Glutamatergic neuron (in vitro differentiated cells): ENCODE measurements around the gene SYNE3. TPM values are rescaled to one million over a fixed set of nuclear protein-coding genes. Genes with fewer than 3 reads are reported as not detected.

Experiments
- DNase-seq: peaks from one replicate; pipeline ENCODE4 v3.0.0; 2022
- H3K27ac Mint-ChIP-seq: one replicate; pipeline ENCODE4 v1.8.0; 2020; ENCODE audit warnings: mild to moderate bottlenecking, mixed read lengths, inconsistent platforms; ENCODE audit not compliant: unreplicated experiment
- H3K27me3 Mint-ChIP-seq: one replicate; pipeline ENCODE4 v1.8.0; 2020; ENCODE audit warnings: mild to moderate bottlenecking, moderate library complexity, mixed read lengths, inconsistent platforms; ENCODE audit not compliant: unreplicated experiment
- H3K36me3 Mint-ChIP-seq: one replicate; pipeline ENCODE4 v1.8.0; 2020; ENCODE audit warnings: mild to moderate bottlenecking, mixed read lengths, inconsistent platforms; ENCODE audit not compliant: unreplicated experiment
- H3K4me1 Mint-ChIP-seq: one replicate; pipeline ENCODE4 v1.8.0; 2020; ENCODE audit warnings: mild to moderate bottlenecking, low read depth, mixed read lengths, inconsistent platforms; ENCODE audit not compliant: unreplicated experiment
- H3K4me3 Mint-ChIP-seq: one replicate; pipeline ENCODE4 v1.8.0; 2020; ENCODE audit warnings: mild to moderate bottlenecking, mixed read lengths, inconsistent platforms; ENCODE audit not compliant: unreplicated experiment
- H3K9me3 Mint-ChIP-seq: one replicate; pipeline ENCODE4 v1.8.0; 2020; ENCODE audit warnings: mild to moderate bottlenecking, moderate library complexity, mixed read lengths, inconsistent platforms; ENCODE audit not compliant: unreplicated experiment
- total RNA-seq: library from RNA; stranded (reverse); fragmentation: NEBNext Ultra II Directional; extraction: Animal tissue kit (Norgen Biotek cat#: 25700); gene quantifications from one replicate; pipeline ENCODE4 v1.2.1, GENCODE V29; 2021; ENCODE audit not compliant: unreplicated experiment
- TF ChIP-seq, protein P1 (sequence below): fragments of 200-600 bp; sonication (generic); IDR thresholded peaks from one replicate; pipeline ENCODE4 v1.5.0; 2021; ENCODE audit not compliant: partially characterized antibody, unreplicated experiment

SYNE3 gene
- total RNA-seq, 1 donor from 2014 or later: 7.1 TPM

DNA sequence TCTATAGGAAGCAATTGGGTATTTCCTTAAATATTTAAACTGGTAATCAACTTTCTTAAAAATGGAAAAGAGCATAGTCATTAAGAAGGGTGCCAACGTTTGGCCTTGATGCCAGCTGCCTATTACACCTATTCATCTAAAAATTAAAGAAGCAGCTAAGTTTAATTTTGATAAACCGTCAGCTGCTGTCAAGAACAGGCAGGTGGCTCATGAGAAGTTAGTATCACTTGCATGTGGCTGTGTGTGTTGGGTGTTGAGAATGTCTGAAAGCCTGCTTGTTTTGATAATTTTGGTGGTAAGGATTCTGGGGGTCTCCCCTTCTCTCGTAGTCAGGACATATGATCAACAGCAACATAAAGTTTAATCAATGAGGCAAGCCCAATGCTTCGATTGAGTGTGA is 24.9 kb upstream of the SYNE3 start:
- Mint-ChIP-seq H3K27ac (no peak overlapping the region), H3K4me3 (no peak overlapping the region), H3K4me1 (peaks cover 22% of the 10 kb centered on the region), H3K27me3 (no peaks in the 10 kb centered on the region), H3K36me3 (no peaks in the 10 kb centered on the region), H3K9me3 (no peaks in the 10 kb centered on the region)
- DNase-seq: no peak
- TF ChIP-seq, protein P1, sequence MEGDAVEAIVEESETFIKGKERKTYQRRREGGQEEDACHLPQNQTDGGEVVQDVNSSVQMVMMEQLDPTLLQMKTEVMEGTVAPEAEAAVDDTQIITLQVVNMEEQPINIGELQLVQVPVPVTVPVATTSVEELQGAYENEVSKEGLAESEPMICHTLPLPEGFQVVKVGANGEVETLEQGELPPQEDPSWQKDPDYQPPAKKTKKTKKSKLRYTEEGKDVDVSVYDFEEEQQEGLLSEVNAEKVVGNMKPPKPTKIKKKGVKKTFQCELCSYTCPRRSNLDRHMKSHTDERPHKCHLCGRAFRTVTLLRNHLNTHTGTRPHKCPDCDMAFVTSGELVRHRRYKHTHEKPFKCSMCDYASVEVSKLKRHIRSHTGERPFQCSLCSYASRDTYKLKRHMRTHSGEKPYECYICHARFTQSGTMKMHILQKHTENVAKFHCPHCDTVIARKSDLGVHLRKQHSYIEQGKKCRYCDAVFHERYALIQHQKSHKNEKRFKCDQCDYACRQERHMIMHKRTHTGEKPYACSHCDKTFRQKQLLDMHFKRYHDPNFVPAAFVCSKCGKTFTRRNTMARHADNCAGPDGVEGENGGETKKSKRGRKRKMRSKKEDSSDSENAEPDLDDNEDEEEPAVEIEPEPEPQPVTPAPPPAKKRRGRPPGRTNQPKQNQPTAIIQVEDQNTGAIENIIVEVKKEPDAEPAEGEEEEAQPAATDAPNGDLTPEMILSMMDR: no peak

DNA sequence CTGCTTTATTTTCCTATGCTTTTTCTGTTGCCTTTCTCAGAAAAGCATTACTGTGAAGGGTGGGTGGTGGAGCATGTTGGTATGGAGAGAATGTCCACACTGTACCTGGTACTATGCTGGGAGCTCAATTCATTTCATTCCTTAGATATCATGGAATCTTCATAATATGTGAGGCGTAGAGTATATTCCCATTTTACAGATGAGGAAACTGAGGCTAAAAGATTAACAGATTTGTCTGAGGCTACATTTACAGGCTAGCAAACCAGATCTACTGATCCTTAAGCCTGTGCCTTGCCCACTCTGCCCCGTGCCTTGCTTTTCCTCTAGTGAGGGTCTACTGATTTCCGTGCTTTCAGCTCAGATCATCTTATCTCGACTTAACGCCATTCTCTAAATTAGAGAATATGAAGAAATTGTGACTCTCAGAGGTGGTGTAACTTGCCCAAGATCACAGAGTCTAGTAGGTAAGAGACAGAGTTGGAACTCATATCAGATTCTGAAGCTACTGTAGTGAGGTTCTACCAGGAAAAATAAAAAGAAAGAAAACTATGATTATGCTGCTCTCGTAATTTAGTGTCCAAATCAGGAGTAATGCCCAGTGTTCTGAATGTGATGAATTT is 23.9 kb upstream of the SYNE3 start:
- no peak for DNase-seq
- Mint-ChIP-seq H3K9me3 (no peaks in the 10 kb centered on the region), H3K27ac (no peak overlapping the region)

DNA sequence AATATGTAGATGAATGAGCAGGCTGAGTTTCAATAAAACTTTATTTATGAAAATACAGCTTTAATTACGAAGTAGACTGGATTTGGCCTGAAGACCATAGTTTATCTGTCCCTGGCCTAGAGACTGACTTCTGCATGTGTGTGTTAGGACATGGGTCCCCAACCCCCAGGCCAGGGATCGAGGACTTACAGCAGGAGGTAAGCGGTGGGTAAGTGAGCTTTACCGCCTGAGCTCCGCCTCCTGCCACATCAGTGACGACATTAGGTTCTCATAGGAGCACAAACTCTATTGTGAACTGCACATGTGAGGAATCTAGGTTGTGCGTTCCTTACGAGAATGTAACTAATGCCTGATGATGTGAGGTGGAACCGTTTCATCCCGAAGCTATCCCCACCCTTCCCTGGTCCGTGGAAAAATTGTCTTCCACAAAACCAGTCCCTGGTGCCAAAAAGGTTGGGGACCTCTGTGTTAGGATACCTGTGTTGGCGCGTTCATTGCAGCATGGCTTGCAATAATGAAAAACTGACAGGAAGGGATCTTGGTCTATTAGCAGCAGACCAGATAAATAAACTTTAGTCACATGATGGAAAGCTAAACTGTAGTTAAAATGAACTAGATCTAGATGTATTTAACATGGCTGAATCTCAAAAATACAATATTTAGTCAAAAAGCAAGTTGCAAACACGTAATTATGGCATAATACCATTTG is 22.5 kb upstream of the SYNE3 start:
- no peak for DNase-seq
- H3K27ac Mint-ChIP-seq: no peak overlapping the region
- H3K4me3 Mint-ChIP-seq: no peak overlapping the region
- H3K4me1 Mint-ChIP-seq: peaks cover 24% of the 10 kb centered on the region
- peaks cover 4% of the 10 kb centered on the region for H3K27me3 Mint-ChIP-seq
- H3K9me3 Mint-ChIP-seq: no peaks in the 10 kb centered on the region
- TF ChIP-seq, protein P1: no peak
- H3K36me3 Mint-ChIP-seq: no peaks in the 10 kb centered on the region

More for the DNA sequence above, 23.9 kb upstream of the SYNE3 start:
- no peaks in the 10 kb centered on the region for H3K36me3 Mint-ChIP-seq
- H3K27me3 Mint-ChIP-seq: no peaks in the 10 kb centered on the region
- H3K4me1 Mint-ChIP-seq: peaks cover 30% of the 10 kb centered on the region
- H3K4me3 Mint-ChIP-seq: no peak overlapping the region
- TF ChIP-seq, protein P1: no peak

DNA sequence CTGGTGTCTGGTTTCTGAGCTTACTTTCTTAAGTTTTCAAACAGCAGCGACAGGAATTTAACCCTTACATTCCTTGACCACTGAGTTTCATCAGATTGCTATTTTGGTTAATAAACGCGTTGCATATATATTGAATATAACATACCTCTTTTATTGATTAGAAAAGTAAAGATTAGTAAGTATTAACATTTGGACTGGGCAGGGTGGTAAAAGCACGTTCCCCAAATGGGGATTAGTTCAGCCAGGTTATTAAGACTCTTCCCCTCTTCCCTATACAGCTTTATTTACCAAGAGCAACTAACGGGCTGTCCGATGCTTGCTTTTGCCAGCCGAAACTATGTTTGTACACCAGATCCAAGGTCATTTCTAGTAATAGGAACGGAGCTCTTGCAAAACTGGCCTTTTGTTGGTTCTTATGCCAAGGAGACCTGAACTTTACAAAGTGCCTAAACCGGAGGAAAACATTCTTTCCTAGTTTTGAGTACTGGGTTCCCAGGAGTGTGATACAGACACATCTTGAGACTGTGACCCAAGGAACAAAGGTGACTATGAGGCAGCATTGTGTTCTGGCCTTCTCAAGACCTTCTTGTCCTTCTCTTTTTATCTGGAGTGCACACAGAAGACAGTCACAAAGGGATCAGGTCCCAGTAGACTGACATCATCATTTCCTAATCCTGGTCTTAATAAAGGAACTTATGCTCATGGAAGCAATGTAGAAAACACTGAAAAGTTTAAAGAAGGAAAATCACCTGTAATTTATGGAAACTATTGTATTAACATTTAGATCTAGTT is 21.0 kb upstream of the SYNE3 start:
- Mint-ChIP-seq H3K9me3 (no peaks in the 10 kb centered on the region), H3K36me3 (no peaks in the 10 kb centered on the region), H3K4me3 (peak overlapping the region; percentile 22), H3K27me3 (peaks cover 5% of the 10 kb centered on the region), H3K4me1 (peaks cover 31% of the 10 kb centered on the region), H3K27ac (no peak overlapping the region)
- TF ChIP-seq, protein P1: no peak
- no peak for DNase-seq
